ENCODE measurements around the gene ANO3. TPM values are rescaled to one million over a fixed set of nuclear protein-coding genes. Genes with fewer than 3 reads are reported as not detected.

Gene ANO3
- total and polyA plus RNA-seq, 2 donors (not counting 1 experiment from before 2014, with no cell fraction given): not detected

- Mint-ChIP-seq H3K4me3 (no peak overlapping the region), H3K4me1 (peaks cover 2% of the 10 kb centered on the region), H3K27me3 (no peaks in the 10 kb centered on the region), H3K9me3 (ENCODE audit: insufficient read depth) (no peaks in the 10 kb centered on the region), H3K27ac (no peak overlapping the region)
- Histone ChIP-seq H3K27me3 (replicated peaks in 1 of 4; ENCODE audit: control extremely low read depth in 1 of 4, control insufficient read depth in 3 of 4, insufficient read depth in 4 of 4, low read length in 3 of 4) (no peaks in the 10 kb centered on the region), H3K9me3 (ENCODE audit: control extremely low read depth in 1 of 3, control insufficient read depth in 2 of 3, insufficient read depth in 1 of 3, low read length in 2 of 3) (no peaks in the 10 kb centered on the region), H3K4me2 (replicated peaks; ENCODE audit: low read depth, low read length, poor library complexity, severe bottlenecking) (no peak overlapping the region), H3K79me2 (ENCODE audit: control insufficient read depth, insufficient read depth, low read length) (no peaks in the 10 kb centered on the region), H3K4me3 (ENCODE audit: control extremely low read depth in 1 of 5, extremely low read depth in 1 of 5, insufficient read depth in 1 of 5, low read depth in 2 of 5, low read length in 4 of 5) (no peak overlapping the region), H4K20me1 (ENCODE audit: control insufficient read depth, insufficient read depth, low read length, poor library complexity, severe bottlenecking) (no peaks in the 10 kb centered on the region), H2AFZ (ENCODE audit: insufficient read depth, low read depth, low read length, poor library complexity, severe bottlenecking) (no peak overlapping the region), H3K4me1 (ENCODE audit: control insufficient read depth in 2 of 2, insufficient read depth in 2 of 2, low read length in 2 of 2) (no peaks in the 10 kb centered on the region), H3K27ac (ENCODE audit: low read length in 2 of 2) (no peak overlapping the region), H3K36me3 (replicated peaks in 1 of 2; ENCODE audit: control extremely low read depth in 1 of 2, control insufficient read depth in 1 of 2, extremely low read depth in 1 of 2, insufficient read depth in 2 of 2, low read length in 1 of 2) (no peaks in the 10 kb centered on the region), H3K9ac (ENCODE audit: low read length) (no peak overlapping the region)
- no peak for ATAC-seq (ENCODE audit: low read depth)
- DNase-seq: no peak
- TF ChIP-seq EZH2 (IDR thresholded peaks at IDR 0.05; ENCODE audit: borderline replicate concordance, insufficient read depth, low read depth, low read length, poor library complexity, severe bottlenecking): no peak
- TF ChIP-seq CTCF (IDR thresholded peaks at IDR 0.05): no peak
- intact Hi-C loops (cut with micrococcal nuclease): no loop called here
- WGBS (ENCODE audit: insufficient coverage): 50% methylated on average over 1 of the region's 2 CpGs
- ChIA-PET CTCF (no interaction called here), POLR2A (no interaction called here)
These were observed 343.5 kb downstream of the ANO3 start for GRCh38 chr11:26675233-26675928.

GRCh38 chr11:26676641-26677040 lies 344.7 kb downstream of the ANO3 start:
- Mint-ChIP-seq H3K4me1 (peaks cover 2% of the 10 kb centered on the region), H3K4me3 (no peak overlapping the region), H3K27ac (no peak overlapping the region), H3K9me3 (ENCODE audit: insufficient read depth) (no peaks in the 10 kb centered on the region), H3K27me3 (no peaks in the 10 kb centered on the region)
- intact Hi-C loops (cut with micrococcal nuclease): no loop called here
- Histone ChIP-seq H2AFZ (ENCODE audit: insufficient read depth, low read depth, low read length, poor library complexity, severe bottlenecking) (no peak overlapping the region), H4K20me1 (ENCODE audit: control insufficient read depth, insufficient read depth, low read length, poor library complexity, severe bottlenecking) (no peaks in the 10 kb centered on the region), H3K4me3 (ENCODE audit: control extremely low read depth in 1 of 5, extremely low read depth in 1 of 5, insufficient read depth in 1 of 5, low read depth in 2 of 5, low read length in 4 of 5) (no peak overlapping the region), H3K27me3 (replicated peaks in 1 of 4; ENCODE audit: control extremely low read depth in 1 of 4, control insufficient read depth in 3 of 4, insufficient read depth in 4 of 4, low read length in 3 of 4) (no peaks in the 10 kb centered on the region), H3K27ac (ENCODE audit: low read length in 2 of 2) (no peak overlapping the region), H3K79me2 (ENCODE audit: control insufficient read depth, insufficient read depth, low read length) (no peaks in the 10 kb centered on the region), H3K4me1 (ENCODE audit: control insufficient read depth in 2 of 2, insufficient read depth in 2 of 2, low read length in 2 of 2) (no peaks in the 10 kb centered on the region), H3K36me3 (replicated peaks in 1 of 2; ENCODE audit: control extremely low read depth in 1 of 2, control insufficient read depth in 1 of 2, extremely low read depth in 1 of 2, insufficient read depth in 2 of 2, low read length in 1 of 2) (no peaks in the 10 kb centered on the region), H3K9ac (ENCODE audit: low read length) (no peak overlapping the region), H3K4me2 (replicated peaks; ENCODE audit: low read depth, low read length, poor library complexity, severe bottlenecking) (no peak overlapping the region), H3K9me3 (ENCODE audit: control extremely low read depth in 1 of 3, control insufficient read depth in 2 of 3, insufficient read depth in 1 of 3, low read length in 2 of 3) (no peaks in the 10 kb centered on the region)
- WGBS (ENCODE audit: insufficient coverage): no CpG with 5 or more reads among the region's 2 CpGs
- POLR2A ChIA-PET: no interaction called here
- ATAC-seq (ENCODE audit: low read depth): no peak
- TF ChIP-seq CTCF (IDR thresholded peaks at IDR 0.05): no peak
- TF ChIP-seq EZH2 (IDR thresholded peaks at IDR 0.05; ENCODE audit: borderline replicate concordance, insufficient read depth, low read depth, low read length, poor library complexity, severe bottlenecking): no peak
- CTCF ChIA-PET: no interaction called here
- DNase-seq: no peak
